Smooth muscle cell (in vitro differentiated cells): ENCODE results near the gene FAHD1. TPM values are rescaled to one million over a fixed set of nuclear protein-coding genes. Genes with fewer than 3 reads are reported as not detected.

Experiments
- DNase-seq: peaks from one replicate; lab custom pipeline; 2025; ENCODE audit not compliant: unreplicated experiment; lab: John Stamatoyannopoulos, UW
- H2AFZ ChIP-seq: fragments of 200-600 bp; sonication (generic); 2 replicates; pipeline ENCODE4 v1.6.0; 2016; ENCODE audit warnings: antibody characterized with exemption, low read depth, mild to moderate bottlenecking
- H3F3A ChIP-seq: fragments of 200-600 bp; sonication (generic); 2 replicates; pipeline ENCODE4 v1.6.0; 2017; ENCODE audit warnings: antibody characterized with exemption, low read depth
- H3K27ac ChIP-seq: fragments of 200-600 bp; sonication (generic); 2 replicates; pipeline ENCODE4 v1.5.1; 2016; ENCODE audit warnings: low read depth, mild to moderate bottlenecking
- H3K27me3 ChIP-seq: fragments of 200-600 bp; sonication (generic); 2 replicates; pipeline ENCODE4 v1.6.1; 2016; ENCODE audit warnings: low read depth, mild to moderate bottlenecking
- H3K36me3 ChIP-seq: fragments of 200-600 bp; sonication (generic); 2 replicates; pipeline ENCODE4 v1.5.1; 2016; ENCODE audit warnings: low read depth
- H3K4me1 ChIP-seq: fragments of 200-600 bp; sonication (generic); 2 replicates; pipeline ENCODE4 v1.5.1; 2016; ENCODE audit warnings: low read depth
- H3K4me2 ChIP-seq: fragments of 200-600 bp; sonication (generic); 2 replicates; pipeline ENCODE4 v1.6.0; 2016; ENCODE audit warnings: mild to moderate bottlenecking
- H3K4me3 ChIP-seq: fragments of 200-600 bp; sonication (generic); 2 replicates; pipeline ENCODE4 v1.5.1; 2016; ENCODE audit warnings: mild to moderate bottlenecking
- H3K79me2 ChIP-seq: fragments of 200-600 bp; sonication (generic); 2 replicates; pipeline ENCODE4 v1.6.0; 2016; ENCODE audit warnings: low read depth, mild to moderate bottlenecking
- H3K9ac ChIP-seq: fragments of 200-600 bp; sonication (generic); 2 replicates; pipeline ENCODE4 v1.6.0; 2016; ENCODE audit warnings: low read depth
- H3K9me3 ChIP-seq: fragments of 200-600 bp; sonication (generic); replicated peaks from 2 replicates; pipeline ENCODE4 v1.5.1; 2016; ENCODE audit warnings: low read depth
- H4K20me1 ChIP-seq: fragments of 200-600 bp; sonication (generic); 2 replicates; pipeline ENCODE4 v1.6.0; 2016; ENCODE audit warnings: low read depth
- CTCF ChIP-seq: fragments of 200-600 bp; sonication (generic); IDR thresholded peaks from 2 replicates; pipeline ENCODE4 v1.5.1; 2017; ENCODE audit warnings: borderline replicate concordance, mild to moderate bottlenecking, antibody characterized with exemption; ENCODE audit not compliant: insufficient read depth, poor library complexity, severe bottlenecking
- WGBS: methylation state at CpG from one replicate; pipeline ENCODE4 v1.1.7; 2016; ENCODE audit warnings: low lambda C conversion rate; 5-methylcytosine and 5-hydroxymethylcytosine counted together
- polyA plus RNA-seq: library from polyadenylated mRNA; unstranded; fragments of >200 nt; fragmentation: Nextera tagmentation; extraction: Ambion mirVana; gene quantifications from 2 replicates; pipeline ENCODE4 v1.2.1, GENCODE V29; 2016
- total RNA-seq: library from RNA; depleted of rRNA; stranded (reverse); fragments of >200 nt; gene quantifications from 2 replicates; pipeline ENCODE4 v1.2.3, GENCODE V29; 2014

The FAHD1 gene
- total and polyA plus RNA-seq, 2 experiments from 2014 or later: 32.4 TPM

- Histone ChIP-seq H3K27me3 (no peaks in the 10 kb centered on the region), H3K36me3 (no peaks in the 10 kb centered on the region), H3K27ac (no peak overlapping the region), H3F3A (no peaks in the 10 kb centered on the region), H3K4me3 (no peak overlapping the region), H2AFZ (no peak overlapping the region), H3K4me2 (no peak overlapping the region), H4K20me1 (no peaks in the 10 kb centered on the region), H3K4me1 (no peaks in the 10 kb centered on the region), H3K9me3 (no peaks in the 10 kb centered on the region), H3K9ac (no peak overlapping the region), H3K79me2 (peaks cover 7% of the 10 kb centered on the region)
- no peak for TF ChIP-seq CTCF
- WGBS: 95% methylated on average over 23 of the region's 25 CpGs
- no peak for DNase-seq
These were observed 6.7 kb upstream of the FAHD1 start for GRCh38 chr16:1820096-1820945.

GRCh38 chr16:1820946-1821290 lies 6.1 kb upstream of the FAHD1 start:
- no peak overlapping the region for H3K4me2 ChIP-seq
- no peaks in the 10 kb centered on the region for H3K9me3 ChIP-seq
- H4K20me1 ChIP-seq: no peaks in the 10 kb centered on the region
- no peaks in the 10 kb centered on the region for H3K4me1 ChIP-seq
- peaks cover 10% of the 10 kb centered on the region for H3K79me2 ChIP-seq
- no peaks in the 10 kb centered on the region for H3K36me3 ChIP-seq
- no peaks in the 10 kb centered on the region for H3F3A ChIP-seq
- no peak for DNase-seq
- H3K4me3 ChIP-seq: no peak overlapping the region
- 94% methylated on average over 12 of the region's 12 CpGs for WGBS
- no peak overlapping the region for H3K9ac ChIP-seq
- no peak overlapping the region for H3K27ac ChIP-seq
- H2AFZ ChIP-seq: no peak overlapping the region
- no peak for TF ChIP-seq CTCF
- H3K27me3 ChIP-seq: no peaks in the 10 kb centered on the region

GRCh38 chr16:1821861-1822611 lies 5.0 kb upstream of the FAHD1 start:
- no peak overlapping the region for H3K9ac ChIP-seq
- no peak overlapping the region for H3K4me2 ChIP-seq
- no peaks in the 10 kb centered on the region for H3F3A ChIP-seq
- TF ChIP-seq CTCF: no peak
- no peak overlapping the region for H2AFZ ChIP-seq
- no peaks in the 10 kb centered on the region for H3K4me1 ChIP-seq
- no peak for DNase-seq
- H3K27ac ChIP-seq: no peak overlapping the region
- no peaks in the 10 kb centered on the region for H3K36me3 ChIP-seq
- H3K79me2 ChIP-seq: peaks cover 10% of the 10 kb centered on the region
- H4K20me1 ChIP-seq: no peaks in the 10 kb centered on the region
- no peak overlapping the region for H3K4me3 ChIP-seq
- H3K9me3 ChIP-seq: no peaks in the 10 kb centered on the region
- no peaks in the 10 kb centered on the region for H3K27me3 ChIP-seq
- WGBS: 97% methylated on average over 24 of the region's 24 CpGs
